ENCODE measurements around the gene UBR2. TPM values are rescaled to one million over a fixed set of nuclear protein-coding genes. Genes with fewer than 3 reads are reported as not detected.

The UBR2 gene
- total and polyA plus RNA-seq, 9 of the 15 experiments (the other 6 are each of a cell fraction or from before 2014, with no cell fraction given): 9.1 to 38.9 (median 23.4) TPM

GRCh38 chr6:42563697-42564505 is at the start of gene UBR2 (continued):
- TF ChIP-seq MGA (IDR thresholded peaks at IDR 0.05) (peak; percentile 4; the same call in 1 of the 2 replicates), SMAD4 (CRISPR knock-in tag; conservative IDR thresholded peaks at IDR 0.05) (peak; percentile 39; the same call in 1 of the 2 replicates), GABPB2 (CRISPR knock-in tag; conservative IDR thresholded peaks at IDR 0.05) (no peak), FOXM1 (IDR thresholded peaks at IDR 0.05; ENCODE audit: low read depth) (0 out of 2 replicates have a peak, but pooled peaks have one; percentile 9), FOXM1 (CRISPR knock-in tag; IDR thresholded peaks at IDR 0.05; ENCODE audit: low read depth) (no peak; the same call in 1 of the 2 replicates), RAD21 (CRISPR knock-in tag; conservative IDR thresholded peaks at IDR 0.05 in 1 of 2, IDR thresholded peaks at IDR 0.05 in 1 of 2) (0 out of 4 replicates have a peak, but pooled peaks of 1 of the 2 experiments have one; percentile 3), E2F8 (IDR thresholded peaks at IDR 0.05; ENCODE audit: low read depth, partially characterized antibody) (peak; percentile 74), ERF (CRISPR knock-in tag; IDR thresholded peaks at IDR 0.05) (no peak; the same call in 1 of the 2 replicates), USF2 (CRISPR knock-in tag; IDR thresholded peaks at IDR 0.05) (no peak), ZNF197 (CRISPR knock-in tag; IDR thresholded peaks at IDR 0.05; ENCODE audit: low read depth) (peak; percentile 93; the same call in 1 of the 2 replicates)
